Ectodermal cell (in vitro differentiated cells): Measurements from ENCODE around the gene AMPD2.

ENCODE experiments used
- H3K27ac ChIP-seq: 2 replicates; pipeline ENCODE4 v1.7.0; 2013; ENCODE audit warnings: mild to moderate bottlenecking, low read depth, low read length; ENCODE audit not compliant: insufficient read depth, poor library complexity, severe bottlenecking
- H3K27me3 ChIP-seq: 2 replicates; pipeline ENCODE4 v1.7.0; 2013; ENCODE audit warnings: mild to moderate bottlenecking, low read length; ENCODE audit not compliant: insufficient read depth, control insufficient read depth, poor library complexity, severe bottlenecking
- H3K36me3 ChIP-seq: one replicate; pipeline ENCODE4 v1.7.0; 2013; ENCODE audit warnings: low read length; ENCODE audit not compliant: control insufficient read depth, insufficient read depth
- H3K4me1 ChIP-seq: one replicate; pipeline ENCODE4 v1.7.0; 2013; ENCODE audit warnings: low read length; ENCODE audit not compliant: control insufficient read depth, insufficient read depth
- H3K4me3 ChIP-seq: 2 replicates; pipeline ENCODE4 v1.7.0; 2013; ENCODE audit warnings: low read depth, low read length, control low read depth; ENCODE audit not compliant: insufficient read depth
- H3K9me3 ChIP-seq: 2 replicates; pipeline ENCODE4 v1.7.0; 2013; ENCODE audit warnings: mild to moderate bottlenecking, low read length, moderate library complexity; ENCODE audit not compliant: control insufficient read depth
- WGBS, 2 experiments: methylation state at CpG; one replicate each; pipeline ENCODE4 v1.1.7; 2013; ENCODE audit warnings: missing lambda C conversion rate in 2 of 2; 5-methylcytosine and 5-hydroxymethylcytosine counted together

Gene AMPD2

GRCh38 chr1:109592916-109593315 lies 26.7 kb upstream of the AMPD2 start:
- Histone ChIP-seq H3K27me3 (no peaks in the 10 kb centered on the region), H3K9me3 (no peaks in the 10 kb centered on the region), H3K36me3 (peaks cover 18% of the 10 kb centered on the region), H3K4me1 (no peaks in the 10 kb centered on the region), H3K4me3 (no peak overlapping the region), H3K27ac (no peak overlapping the region)

GRCh38 chr1:109595531-109595930 lies 24.1 kb upstream of the AMPD2 start:
- H3K4me1 ChIP-seq, result no peaks in the 10 kb centered on the region
- no peaks in the 10 kb centered on the region for H3K27me3 ChIP-seq
- WGBS, 2 experiments, result 84 to 98% methylated on average over 2 of the region's 2 CpGs
- H3K9me3 ChIP-seq, result no peaks in the 10 kb centered on the region
- H3K36me3 ChIP-seq, result peaks cover 15% of the 10 kb centered on the region
- no peak overlapping the region for H3K4me3 ChIP-seq
- no peak overlapping the region for H3K27ac ChIP-seq

GRCh38 chr1:109598156-109598555 lies 21.5 kb upstream of the AMPD2 start:
- H3K9me3 ChIP-seq, result no peaks in the 10 kb centered on the region
- WGBS, 2 experiments, result 100% methylated on average over 1 of the region's 1 CpG; no CpG with 5 or more reads in 1 of the 2 experiments
- H3K36me3 ChIP-seq, result peaks cover 6% of the 10 kb centered on the region
- no peaks in the 10 kb centered on the region for H3K27me3 ChIP-seq
- no peaks in the 10 kb centered on the region for H3K4me1 ChIP-seq
- H3K27ac ChIP-seq, result no peak overlapping the region
- H3K4me3 ChIP-seq, result no peak overlapping the region

GRCh38 chr1:109598655-109599054 lies 21.0 kb upstream of the AMPD2 start:
- Histone ChIP-seq H3K4me1 (no peaks in the 10 kb centered on the region), H3K9me3 (no peaks in the 10 kb centered on the region), H3K27me3 (no peaks in the 10 kb centered on the region), H3K4me3 (no peak overlapping the region), H3K36me3 (peaks cover 3% of the 10 kb centered on the region), H3K27ac (no peak overlapping the region)
- 74 to 89% methylated on average over 5 of the region's 5 CpGs for WGBS, 2 experiments

GRCh38 chr1:109603229-109603628 lies 16.4 kb upstream of the AMPD2 start:
- no peaks in the 10 kb centered on the region for H3K27me3 ChIP-seq
- no peaks in the 10 kb centered on the region for H3K36me3 ChIP-seq
- no peaks in the 10 kb centered on the region for H3K9me3 ChIP-seq
- 93 to 99% methylated on average over 3 of the region's 3 CpGs for WGBS, 2 experiments
- no peak overlapping the region for H3K27ac ChIP-seq
- H3K4me1 ChIP-seq, result no peaks in the 10 kb centered on the region
- no peak overlapping the region for H3K4me3 ChIP-seq

- no peaks in the 10 kb centered on the region for H3K9me3 ChIP-seq
Observed at GRCh38 chr1:109605381-109605780, 14.3 kb upstream of the AMPD2 start.

GRCh38 chr1:109609881-109610280 lies 9.8 kb upstream of the AMPD2 start:
- H3K27me3 ChIP-seq, result no peaks in the 10 kb centered on the region
- no peak overlapping the region for H3K4me3 ChIP-seq
- H3K27ac ChIP-seq, result no peak overlapping the region
- 96 to 98% methylated on average over 3 of the region's 3 CpGs for WGBS, 2 experiments
- no peaks in the 10 kb centered on the region for H3K9me3 ChIP-seq
- no peaks in the 10 kb centered on the region for H3K4me1 ChIP-seq
- H3K36me3 ChIP-seq, result no peaks in the 10 kb centered on the region

More at GRCh38 chr1:109605381-109605780, 14.3 kb upstream of the AMPD2 start:
- Histone ChIP-seq H3K36me3 (no peaks in the 10 kb centered on the region), H3K4me3 (no peak overlapping the region), H3K4me1 (no peaks in the 10 kb centered on the region), H3K27me3 (no peaks in the 10 kb centered on the region), H3K27ac (no peak overlapping the region)
- 95 to 100% methylated on average over 1 of the region's 1 CpG for WGBS, 2 experiments

GRCh38 chr1:109610609-109611307 lies 8.9 kb upstream of the AMPD2 start:
- H3K4me1 ChIP-seq, result no peaks in the 10 kb centered on the region
- no peaks in the 10 kb centered on the region for H3K27me3 ChIP-seq
- no peaks in the 10 kb centered on the region for H3K36me3 ChIP-seq
- WGBS, 2 experiments, result 87 to 91% methylated on average over 3 of the region's 3 CpGs
- no peaks in the 10 kb centered on the region for H3K9me3 ChIP-seq
- H3K27ac ChIP-seq, result no peak overlapping the region
- no peak overlapping the region for H3K4me3 ChIP-seq

- Histone ChIP-seq H3K27me3 (no peaks in the 10 kb centered on the region), H3K4me1 (no peaks in the 10 kb centered on the region), H3K36me3 (no peaks in the 10 kb centered on the region), H3K4me3 (no peak overlapping the region), H3K27ac (no peak overlapping the region), H3K9me3 (no peaks in the 10 kb centered on the region)
- 89 to 90% methylated on average over 13 of the region's 13 CpGs for WGBS, 2 experiments
Observed at GRCh38 chr1:109611308-109611990, 8.2 kb upstream of the AMPD2 start.

GRCh38 chr1:109613361-109614147 lies 6.1 kb upstream of the AMPD2 start:
- no peak overlapping the region for H3K4me3 ChIP-seq
- H3K27me3 ChIP-seq, result no peaks in the 10 kb centered on the region
- no peak overlapping the region for H3K27ac ChIP-seq
- no peaks in the 10 kb centered on the region for H3K4me1 ChIP-seq
- 70 to 78% methylated on average over 7 of the region's 7 CpGs for WGBS, 2 experiments
- no peaks in the 10 kb centered on the region for H3K36me3 ChIP-seq
- no peaks in the 10 kb centered on the region for H3K9me3 ChIP-seq
